IPS-18c (cell line): ENCODE measurements around the gene ASAP3.
"Not testable (repeated sequence)": the region's sequence is repeated elsewhere in the genome, so short reads cannot be mapped to it uniquely, and the experiment has no call there.

ENCODE experiments used
- H3K4me3 ChIP-seq: 2 replicates; pipeline ENCODE4 v1.7.0; 2013; ENCODE audit warnings: low read depth, mild to moderate bottlenecking, low read length, moderate library complexity; ENCODE audit not compliant: insufficient read depth
- H3K9me3 ChIP-seq: one replicate; pipeline ENCODE4 v1.6.1; 2013; ENCODE audit warnings: mild to moderate bottlenecking, low read length, moderate library complexity; ENCODE audit not compliant: control insufficient read depth, insufficient read depth

Gene ASAP3

GRCh38 chr1:23522244-23522982 lies 38.4 kb upstream of the ASAP3 start:
- H3K9me3 ChIP-seq = no peaks in the 10 kb centered on the region
- no peak overlapping the region for H3K4me3 ChIP-seq

GRCh38 chr1:23521588-23521987 lies 37.6 kb upstream of the ASAP3 start:
- peaks cover 4% of the 10 kb centered on the region for H3K9me3 ChIP-seq
- no peak overlapping the region for H3K4me3 ChIP-seq

GRCh38 chr1:23517581-23517980 lies 33.6 kb upstream of the ASAP3 start:
- Histone ChIP-seq H3K9me3 (peaks cover 4% of the 10 kb centered on the region), H3K4me3 (no peak overlapping the region)

GRCh38 chr1:23515905-23516304 lies 31.9 kb upstream of the ASAP3 start:
- no peak overlapping the region for H3K4me3 ChIP-seq
- H3K9me3 ChIP-seq = peaks cover 4% of the 10 kb centered on the region

- Histone ChIP-seq H3K9me3 (peaks cover 4% of the 10 kb centered on the region), H3K4me3 (no peak overlapping the region)
Observed at GRCh38 chr1:23514111-23514679, 30.2 kb upstream of the ASAP3 start.

GRCh38 chr1:23509896-23510295 lies 25.9 kb upstream of the ASAP3 start:
- Histone ChIP-seq H3K9me3 (no peaks in the 10 kb centered on the region), H3K4me3 (no peak overlapping the region)

GRCh38 chr1:23506376-23507107 lies 22.6 kb upstream of the ASAP3 start:
- H3K9me3 ChIP-seq = no peaks in the 10 kb centered on the region
- no peak overlapping the region for H3K4me3 ChIP-seq

- Histone ChIP-seq H3K9me3 (no peaks in the 10 kb centered on the region), H3K4me3 (no peak overlapping the region)
Observed at GRCh38 chr1:23505851-23506250, 21.9 kb upstream of the ASAP3 start.

GRCh38 chr1:23504156-23504555 lies 20.2 kb upstream of the ASAP3 start:
- not testable (repeated sequence) for H3K9me3 ChIP-seq

GRCh38 chr1:23502951-23503350 lies 19.0 kb upstream of the ASAP3 start:
- Histone ChIP-seq H3K4me3 (no peak overlapping the region), H3K9me3 (no peaks in the 10 kb centered on the region)

More at GRCh38 chr1:23504156-23504555, 20.2 kb upstream of the ASAP3 start:
- not testable (repeated sequence) for H3K4me3 ChIP-seq

GRCh38 chr1:23500466-23500865 lies 16.5 kb upstream of the ASAP3 start:
- no peaks in the 10 kb centered on the region for H3K9me3 ChIP-seq
- no peak overlapping the region for H3K4me3 ChIP-seq

GRCh38 chr1:23497777-23498439 lies 13.9 kb upstream of the ASAP3 start:
- no peaks in the 10 kb centered on the region for H3K9me3 ChIP-seq

GRCh38 chr1:23496490-23497181 lies 12.7 kb upstream of the ASAP3 start:
- Histone ChIP-seq H3K9me3 (no peaks in the 10 kb centered on the region), H3K4me3 (no peak overlapping the region)

More at GRCh38 chr1:23497777-23498439, 13.9 kb upstream of the ASAP3 start:
- no peak overlapping the region for H3K4me3 ChIP-seq

GRCh38 chr1:23494836-23495235 lies 10.9 kb upstream of the ASAP3 start:
- not testable (repeated sequence) for H3K9me3 ChIP-seq, H3K4me3 ChIP-seq

GRCh38 chr1:23492776-23493175 lies 8.8 kb upstream of the ASAP3 start:
- not testable (repeated sequence) for H3K4me3 ChIP-seq, H3K9me3 ChIP-seq

- H3K9me3 ChIP-seq = no peaks in the 10 kb centered on the region
- H3K4me3 ChIP-seq = no peak overlapping the region
Observed at GRCh38 chr1:23492132-23492720, 8.2 kb upstream of the ASAP3 start.

GRCh38 chr1:23489842-23490241 lies 5.9 kb upstream of the ASAP3 start:
- H3K4me3 ChIP-seq = no peak overlapping the region

More at GRCh38 chr1:23489842-23490241, 5.9 kb upstream of the ASAP3 start:
- no peaks in the 10 kb centered on the region for H3K9me3 ChIP-seq
